ENCODE results near the gene IMMP2L. TPM values are rescaled to one million over a fixed set of nuclear protein-coding genes. Genes with fewer than 3 reads are reported as not detected.

IMMP2L gene
- total and polyA plus RNA-seq, 2 of the 13 experiments (the other 11 are each of a cell fraction or from before 2014, with no cell fraction given), result 7.8 to 16.9 TPM

DNA sequence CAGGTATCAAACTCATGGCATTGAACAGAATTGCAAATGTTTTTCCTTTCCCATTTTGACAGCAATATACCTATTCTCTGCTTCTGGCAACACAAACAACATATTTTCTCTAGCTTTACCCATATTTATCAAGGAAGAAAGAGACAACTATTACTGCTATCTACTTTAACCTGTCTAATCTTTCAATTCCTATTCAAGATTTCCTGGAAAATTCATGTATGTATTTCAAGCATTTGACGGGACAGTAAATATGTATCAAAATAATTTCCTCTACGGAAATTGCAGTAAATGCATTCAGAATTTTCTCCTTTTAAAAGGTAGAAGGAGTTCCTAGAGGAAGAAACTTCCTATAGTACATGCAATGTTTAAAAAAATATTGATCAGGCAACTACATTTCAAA, 650.7 kb downstream of the IMMP2L start:
- 44% methylated on average over 2 of the region's 2 CpGs for WGBS (ENCODE audit: low lambda C conversion rate)
- H3K79me2 ChIP-seq (ENCODE audit: insufficient read depth, low read length), result no peaks in the 10 kb centered on the region
- no peak overlapping the region for H3K4me2 ChIP-seq (ENCODE audit: low read depth, low read length)
- no peak for FAIRE-seq
- no peaks in the 10 kb centered on the region for H3K27me3 ChIP-seq (ENCODE audit: control insufficient read depth in 1 of 2, insufficient read depth in 2 of 2, low read length in 2 of 2)
- peaks cover 9% of the 10 kb centered on the region; the same call in 1 of the 2 replicates for H3K4me1 ChIP-seq (ENCODE audit: insufficient read depth, low read length)
- in situ Hi-C loops (cut with HindIII; ENCODE audit: extremely low pct_ligation_motif_present, low pct_unique_long_range_greater_than_20kb), result no loop called here
- no peak overlapping the region for H3K27ac ChIP-seq (ENCODE audit: extremely low read length, insufficient read depth, low read length)
- DNase-seq (ENCODE audit: low spot score), result no peak
- intact Hi-C loops (cut with micrococcal nuclease; ENCODE audit: unreplicated experiment), result no loop called here
- ATAC-seq, result no peak
- no peaks in the 10 kb centered on the region for H3K9me3 ChIP-seq (ENCODE audit: low read length)
- no peak for TF ChIP-seq FOSL2 (CRISPR knock-in tag; IDR thresholded peaks at IDR 0.05)
- no peak for TF ChIP-seq NCOA1 (CRISPR knock-in tag; IDR thresholded peaks at IDR 0.05)
- TF ChIP-seq ZSCAN22 (CRISPR knock-in tag; IDR thresholded peaks at IDR 0.05), result no peak
- TF ChIP-seq PHF20 (CRISPR knock-in tag; IDR thresholded peaks at IDR 0.05), result no peak
- TF ChIP-seq RCOR2 (CRISPR knock-in tag; IDR thresholded peaks at IDR 0.05), result no peak
- TF ChIP-seq PRDM10 (CRISPR knock-in tag; IDR thresholded peaks at IDR 0.05; ENCODE audit: low read depth), result no peak
- no peak for TF ChIP-seq TP53 (CRISPR knock-in tag; conservative IDR thresholded peaks at IDR 0.05)
- TF ChIP-seq ZNF468 (CRISPR knock-in tag; IDR thresholded peaks at IDR 0.05), result no peak
- TF ChIP-seq ATF4 (CRISPR knock-in tag; IDR thresholded peaks at IDR 0.05), result no peak
- TF ChIP-seq DPF2 (CRISPR knock-in tag; IDR thresholded peaks at IDR 0.05; ENCODE audit: borderline replicate concordance, low read depth), result no peak
- TF ChIP-seq ZFP41 (CRISPR knock-in tag; IDR thresholded peaks at IDR 0.05; ENCODE audit: borderline replicate concordance), result no peak
- TF ChIP-seq ZNF710 (CRISPR knock-in tag; IDR thresholded peaks at IDR 0.05; ENCODE audit: borderline replicate concordance), result no peak
- TF ChIP-seq, protein P1, sequence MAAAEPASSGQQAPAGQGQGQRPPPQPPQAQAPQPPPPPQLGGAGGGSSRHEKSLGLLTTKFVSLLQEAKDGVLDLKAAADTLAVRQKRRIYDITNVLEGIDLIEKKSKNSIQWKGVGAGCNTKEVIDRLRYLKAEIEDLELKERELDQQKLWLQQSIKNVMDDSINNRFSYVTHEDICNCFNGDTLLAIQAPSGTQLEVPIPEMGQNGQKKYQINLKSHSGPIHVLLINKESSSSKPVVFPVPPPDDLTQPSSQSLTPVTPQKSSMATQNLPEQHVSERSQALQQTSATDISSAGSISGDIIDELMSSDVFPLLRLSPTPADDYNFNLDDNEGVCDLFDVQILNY (CRISPR knock-in tag; conservative IDR thresholded peaks at IDR 0.05), result no peak
- TF ChIP-seq HHEX (CRISPR knock-in tag; IDR thresholded peaks at IDR 0.05), result no peak
- TF ChIP-seq, protein P2, sequence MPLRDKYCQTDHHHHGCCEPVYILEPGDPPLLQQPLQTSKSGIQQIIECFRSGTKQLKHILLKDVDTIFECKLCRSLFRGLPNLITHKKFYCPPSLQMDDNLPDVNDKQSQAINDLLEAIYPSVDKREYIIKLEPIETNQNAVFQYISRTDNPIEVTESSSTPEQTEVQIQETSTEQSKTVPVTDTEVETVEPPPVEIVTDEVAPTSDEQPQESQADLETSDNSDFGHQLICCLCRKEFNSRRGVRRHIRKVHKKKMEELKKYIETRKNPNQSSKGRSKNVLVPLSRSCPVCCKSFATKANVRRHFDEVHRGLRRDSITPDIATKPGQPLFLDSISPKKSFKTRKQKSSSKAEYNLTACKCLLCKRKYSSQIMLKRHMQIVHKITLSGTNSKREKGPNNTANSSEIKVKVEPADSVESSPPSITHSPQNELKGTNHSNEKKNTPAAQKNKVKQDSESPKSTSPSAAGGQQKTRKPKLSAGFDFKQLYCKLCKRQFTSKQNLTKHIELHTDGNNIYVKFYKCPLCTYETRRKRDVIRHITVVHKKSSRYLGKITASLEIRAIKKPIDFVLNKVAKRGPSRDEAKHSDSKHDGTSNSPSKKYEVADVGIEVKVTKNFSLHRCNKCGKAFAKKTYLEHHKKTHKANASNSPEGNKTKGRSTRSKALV (CRISPR knock-in tag; IDR thresholded peaks at IDR 0.05), result no peak
- H3K9ac ChIP-seq (ENCODE audit: insufficient read depth, low read depth, low read length), result no peak overlapping the region
- H4K20me1 ChIP-seq (ENCODE audit: insufficient read depth, low read length), result no peaks in the 10 kb centered on the region
- H3K36me3 ChIP-seq (replicated peaks in 1 of 2; ENCODE audit: control insufficient read depth in 1 of 2, insufficient read depth in 2 of 2, low read length in 2 of 2), result no peaks in the 10 kb centered on the region
- CTCF ChIA-PET (ENCODE audit: low intra/inter-chr PET ratio, low total read pairs), result no interaction called here
- no peak overlapping the region for H3K4me3 ChIP-seq (replicated peaks in 1 of 3; ENCODE audit: insufficient read depth in 1 of 3, low read depth in 2 of 3, low read length in 3 of 3)
- BruUV-seq (replicated peaks), result no TSS peak
- POLR2A ChIA-PET, result no interaction called here
- no peak overlapping the region for H2AFZ ChIP-seq (ENCODE audit: low read length)

Measured in HepG2 (cell line).